Fibroblast of lung (primary cell): Measurements from ENCODE around the gene PACRG. TPM values are rescaled to one million over a fixed set of nuclear protein-coding genes. Genes with fewer than 3 reads are reported as not detected.

Source experiments
- DNase-seq, 2 donors: peaks; one replicate each; pipeline versions ENCODE4 v3.0.0 to v3.0.0-alpha.2; 2010; ENCODE audit warnings: low read depth in 2 of 2
- H2AFZ ChIP-seq: 2 replicates; pipeline ENCODE4 v1.5.1; 2012; ENCODE audit warnings: low read length, control low read depth, inconsistent platforms
- H3K27ac ChIP-seq: 2 replicates; pipeline ENCODE4 v1.5.1; 2011; ENCODE audit warnings: low read length, control low read depth; ENCODE audit not compliant: insufficient read depth
- H3K27me3 ChIP-seq: 2 replicates; pipeline ENCODE4 v1.5.1; 2011; ENCODE audit warnings: mild to moderate bottlenecking, low read length; ENCODE audit not compliant: control insufficient read depth, insufficient read depth
- H3K36me3 ChIP-seq: 2 replicates; pipeline ENCODE4 v1.5.1; 2011; ENCODE audit warnings: low read length; ENCODE audit not compliant: control insufficient read depth, insufficient read depth
- H3K4me1 ChIP-seq: 2 replicates; pipeline ENCODE4 v1.5.1; 2011; ENCODE audit warnings: low read length; ENCODE audit not compliant: control insufficient read depth, insufficient read depth; ENCODE audit errors: extremely low read depth
- H3K4me2 ChIP-seq: 2 replicates; pipeline ENCODE4 v1.5.1; 2011; ENCODE audit warnings: low read length, control low read depth; ENCODE audit not compliant: insufficient read depth; ENCODE audit errors: extremely low read depth
- H3K4me3 ChIP-seq, 4 experiments: fragments of 200-600 bp in 1 of 4; sonication (generic) in 1 of 4; replicated peaks in 1 of 4; 2 replicates each; pipeline ENCODE4 v1.5.1; 2011 to 2016; ENCODE audit warnings: low read length in 4 of 4, low read depth in 3 of 4, mild to moderate bottlenecking in 3 of 4, control low read depth in 2 of 4, inconsistent platforms in 1 of 4, mixed read lengths in 1 of 4; ENCODE audit not compliant: insufficient read depth in 1 of 4; ENCODE audit errors: control extremely low read depth in 1 of 4
- H3K79me2 ChIP-seq: 2 replicates; pipeline ENCODE4 v1.5.1; 2012; ENCODE audit warnings: mild to moderate bottlenecking, low read length, inconsistent platforms; ENCODE audit not compliant: control insufficient read depth, insufficient read depth
- H3K9ac ChIP-seq: 2 replicates; pipeline ENCODE4 v1.5.1; 2011; ENCODE audit warnings: mild to moderate bottlenecking, low read length, control low read depth; ENCODE audit not compliant: insufficient read depth
- H3K9me3 ChIP-seq: 2 replicates; pipeline ENCODE4 v1.5.1; 2012; ENCODE audit warnings: low read depth, low read length; ENCODE audit not compliant: control insufficient read depth, insufficient read depth
- H4K20me1 ChIP-seq: 2 replicates; pipeline ENCODE4 v1.5.1; 2011; ENCODE audit warnings: low read length; ENCODE audit not compliant: control insufficient read depth, insufficient read depth; ENCODE audit errors: extremely low read depth
- EZH2 ChIP-seq: IDR thresholded peaks from 2 replicates; pipeline ENCODE4 v1.5.1; 2012; ENCODE audit warnings: low read length, control low read depth, mild to moderate bottlenecking; ENCODE audit errors: missing control alignments
- polyA plus RNA-seq, 2 donors: library from polyadenylated mRNA; depleted of rRNA in 1 of 2; stranded (reverse) in 1 of 2; unstranded in 1 of 2; fragments of >200 nt; gene quantifications; 2 replicates each; pipeline ENCODE4 v1.2.1, GENCODE V29; 2011 to 2012; ENCODE audit warnings: missing spikeins in 1 of 2
- total RNA-seq: library from RNA; depleted of rRNA; stranded (reverse); fragments of >200 nt; gene quantifications from 2 replicates; pipeline ENCODE4 v1.2.1, GENCODE V29; 2014
- TF ChIP-seq, protein P1 (sequence below), 2 donors: IDR thresholded peaks in 1 of 2; conservative IDR thresholded peaks in 1 of 2; 1 replicate in 1 of 2; 2 replicates in 1 of 2; pipeline ENCODE4 v1.5.1; 2011 to 2012; ENCODE audit warnings: low read length in 2 of 2, control low read depth in 1 of 2, inconsistent platforms in 1 of 2, low read depth in 1 of 2, mild to moderate bottlenecking in 1 of 2

The PACRG gene
- total and polyA plus RNA-seq, 2 donors (not counting 1 experiment from before 2014, with no cell fraction given), result 0.30 to 0.66 TPM

- Histone ChIP-seq H4K20me1 (no peaks in the 10 kb centered on the region), H3K9ac (no peak overlapping the region), H3K4me3 (no peak overlapping the region), H3K36me3 (no peaks in the 10 kb centered on the region), H3K4me2 (no peak overlapping the region), H3K27me3 (no peaks in the 10 kb centered on the region), H2AFZ (no peak overlapping the region), H3K27ac (no peak overlapping the region), H3K4me1 (no peaks in the 10 kb centered on the region), H3K79me2 (no peaks in the 10 kb centered on the region), H3K9me3 (no peaks in the 10 kb centered on the region)
- DNase-seq, result no peak
- no peak for TF ChIP-seq EZH2
- TF ChIP-seq, protein P1, sequence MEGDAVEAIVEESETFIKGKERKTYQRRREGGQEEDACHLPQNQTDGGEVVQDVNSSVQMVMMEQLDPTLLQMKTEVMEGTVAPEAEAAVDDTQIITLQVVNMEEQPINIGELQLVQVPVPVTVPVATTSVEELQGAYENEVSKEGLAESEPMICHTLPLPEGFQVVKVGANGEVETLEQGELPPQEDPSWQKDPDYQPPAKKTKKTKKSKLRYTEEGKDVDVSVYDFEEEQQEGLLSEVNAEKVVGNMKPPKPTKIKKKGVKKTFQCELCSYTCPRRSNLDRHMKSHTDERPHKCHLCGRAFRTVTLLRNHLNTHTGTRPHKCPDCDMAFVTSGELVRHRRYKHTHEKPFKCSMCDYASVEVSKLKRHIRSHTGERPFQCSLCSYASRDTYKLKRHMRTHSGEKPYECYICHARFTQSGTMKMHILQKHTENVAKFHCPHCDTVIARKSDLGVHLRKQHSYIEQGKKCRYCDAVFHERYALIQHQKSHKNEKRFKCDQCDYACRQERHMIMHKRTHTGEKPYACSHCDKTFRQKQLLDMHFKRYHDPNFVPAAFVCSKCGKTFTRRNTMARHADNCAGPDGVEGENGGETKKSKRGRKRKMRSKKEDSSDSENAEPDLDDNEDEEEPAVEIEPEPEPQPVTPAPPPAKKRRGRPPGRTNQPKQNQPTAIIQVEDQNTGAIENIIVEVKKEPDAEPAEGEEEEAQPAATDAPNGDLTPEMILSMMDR (conservative IDR thresholded peaks at IDR 0.05 in 1 of 2, IDR thresholded peaks at IDR 0.05 in 1 of 2; ENCODE audit: low read depth in 1 of 2, low read length in 2 of 2), result no peak
Measured at GRCh38 chr6:163165155-163165910, 437.6 kb downstream of the PACRG start.

- Histone ChIP-seq H3K27me3 (no peaks in the 10 kb centered on the region), H3K9ac (no peak overlapping the region), H3K79me2 (no peaks in the 10 kb centered on the region), H4K20me1 (no peaks in the 10 kb centered on the region), H2AFZ (no peak overlapping the region), H3K4me1 (no peaks in the 10 kb centered on the region), H3K9me3 (no peaks in the 10 kb centered on the region), H3K36me3 (no peaks in the 10 kb centered on the region), H3K4me2 (no peak overlapping the region), H3K4me3 (no peak overlapping the region), H3K27ac (no peak overlapping the region)
- TF ChIP-seq EZH2, result no peak
- TF ChIP-seq, protein P1 (conservative IDR thresholded peaks at IDR 0.05 in 1 of 2, IDR thresholded peaks at IDR 0.05 in 1 of 2; ENCODE audit: low read depth in 1 of 2, low read length in 2 of 2), result no peak
- DNase-seq, result no peak
Measured at GRCh38 chr6:163165922-163166321, 438.1 kb downstream of the PACRG start.

- no peaks in the 10 kb centered on the region for H3K27me3 ChIP-seq
- no peaks in the 10 kb centered on the region for H3K4me1 ChIP-seq
- no peak overlapping the region for H3K9ac ChIP-seq
- no peaks in the 10 kb centered on the region for H3K36me3 ChIP-seq
- no peak overlapping the region for H3K4me3 ChIP-seq
- no peak for TF ChIP-seq EZH2
- TF ChIP-seq, protein P1 (conservative IDR thresholded peaks at IDR 0.05 in 1 of 2, IDR thresholded peaks at IDR 0.05 in 1 of 2; ENCODE audit: low read depth in 1 of 2, low read length in 2 of 2), result no peak
- no peaks in the 10 kb centered on the region for H3K79me2 ChIP-seq
- no peaks in the 10 kb centered on the region for H3K9me3 ChIP-seq
- no peak for DNase-seq
- no peaks in the 10 kb centered on the region for H4K20me1 ChIP-seq
- no peak overlapping the region for H3K4me2 ChIP-seq
- H3K27ac ChIP-seq, result no peak overlapping the region
- no peak overlapping the region for H2AFZ ChIP-seq
Measured at GRCh38 chr6:163166507-163166906, 438.7 kb downstream of the PACRG start.
